Stimulated activated CD4-positive, alpha-beta T cell treated with anti-CD3 and anti-CD28 coated beads, Interleukin-2, amount 100 ng/mL, for 4 hours (primary cell): ENCODE results near the gene PCDHGC5.

Experiments
- DNase-seq: peaks from one replicate; pipeline ENCODE4 v3.0.0-alpha.2; 2020; ENCODE audit warnings: low read depth

Gene PCDHGC5

GRCh38 chr5:141512911-141513626 lies 24.2 kb downstream of the PCDHGC5 start:
- no peak for DNase-seq

GRCh38 chr5:141513627-141514329 lies 24.9 kb downstream of the PCDHGC5 start:
- peak; percentile 80 for DNase-seq

GRCh38 chr5:141514330-141515133 lies 25.7 kb downstream of the PCDHGC5 start:
- no peak for DNase-seq

GRCh38 chr5:141515141-141515540 lies 26.3 kb downstream of the PCDHGC5 start:
- no peak for DNase-seq

GRCh38 chr5:141515946-141516671 lies 27.2 kb downstream of the PCDHGC5 start:
- no peak for DNase-seq

DNA sequence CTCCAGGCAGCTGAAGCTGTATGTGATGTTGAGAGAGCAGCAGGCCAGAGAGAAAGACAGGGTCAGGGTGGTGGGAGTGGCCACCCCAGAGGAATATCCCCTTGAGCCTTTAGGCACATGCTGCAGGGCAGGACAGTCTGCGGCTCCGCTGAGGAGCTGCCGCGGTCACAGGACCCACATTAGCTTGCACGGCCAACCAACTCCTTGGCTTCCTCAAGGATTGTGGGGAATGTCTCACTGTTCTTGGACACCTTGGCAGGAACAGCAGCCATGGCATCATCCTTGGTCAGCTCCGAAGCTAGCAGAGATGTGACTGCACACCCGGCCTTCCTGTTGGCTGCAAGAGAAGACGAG lies 27.8 kb downstream of the PCDHGC5 start:
- no peak for DNase-seq

DNA sequence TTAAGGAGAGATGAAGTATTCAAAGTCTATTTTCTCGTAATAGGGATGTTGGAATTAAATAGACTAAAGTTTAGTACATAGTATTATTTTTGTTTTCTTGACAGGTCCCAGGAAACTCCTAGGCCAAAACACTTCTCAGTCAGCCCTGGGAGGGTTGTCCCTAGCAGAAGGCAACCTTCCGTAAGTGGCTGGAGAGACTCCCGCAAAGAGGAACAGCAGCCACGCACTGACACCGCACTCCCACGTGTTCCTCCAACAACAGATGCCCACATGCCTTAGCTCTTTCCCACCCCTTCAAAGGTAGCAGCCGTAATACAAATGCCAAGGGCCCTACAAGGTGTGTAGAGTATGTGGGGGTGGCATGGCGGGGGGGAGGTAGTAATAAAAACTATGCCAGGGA lies 28.4 kb downstream of the PCDHGC5 start:
- no peak for DNase-seq

- no peak for DNase-seq
Measured at GRCh38 chr5:141517880-141518617, 29.2 kb downstream of the PCDHGC5 start.

GRCh38 chr5:141518618-141519015 lies 29.7 kb downstream of the PCDHGC5 start:
- no peak for DNase-seq

- DNase-seq, result no peak
Measured at GRCh38 chr5:141519605-141520565, 31.0 kb downstream of the PCDHGC5 start.

DNA sequence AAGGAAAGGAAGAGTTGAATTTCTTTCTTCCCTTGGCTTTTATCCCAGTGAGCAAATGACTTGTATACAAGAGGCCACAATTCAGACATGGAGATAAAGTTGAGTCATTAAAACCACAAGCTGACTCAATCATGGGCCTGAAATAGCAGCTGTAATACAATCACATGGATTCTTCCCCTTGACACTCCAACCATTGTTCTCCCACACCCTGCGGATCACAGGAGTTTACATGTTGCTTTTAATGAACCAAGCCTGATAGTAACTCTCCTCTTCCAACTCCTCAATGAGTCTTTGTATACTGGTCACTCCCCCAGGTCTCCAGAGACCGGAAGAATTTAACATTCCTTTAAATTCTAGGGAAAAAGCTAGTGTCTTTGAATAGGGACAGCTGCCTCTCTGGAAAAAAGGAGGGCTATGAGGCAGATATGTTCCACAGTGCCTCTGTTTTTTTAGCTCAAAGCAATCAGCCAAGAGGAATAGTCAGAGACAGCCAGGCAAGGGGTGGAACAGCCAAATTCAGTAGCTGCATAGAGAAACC lies 32.4 kb downstream of the PCDHGC5 start:
- DNase-seq, result no peak

DNA sequence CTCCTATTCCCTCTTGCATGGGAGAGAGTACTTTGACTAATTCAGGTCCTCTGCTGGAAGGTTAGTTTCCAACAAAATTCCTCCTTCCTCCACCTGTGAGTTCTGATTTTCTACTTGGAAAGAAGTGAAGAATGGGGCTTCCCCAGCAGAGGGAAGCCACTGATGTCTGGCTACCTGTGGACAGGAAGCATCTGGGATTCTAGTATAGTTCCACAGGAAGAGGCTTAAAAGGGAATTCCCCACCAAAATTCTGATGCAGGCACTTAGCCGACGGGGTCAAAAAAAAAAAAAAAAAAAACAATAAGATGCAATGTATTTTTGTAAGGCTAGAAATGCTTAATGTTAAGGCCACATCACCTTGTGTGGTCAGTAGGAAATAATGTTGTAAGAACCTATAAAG lies 33.4 kb downstream of the PCDHGC5 start:
- no peak for DNase-seq

DNA sequence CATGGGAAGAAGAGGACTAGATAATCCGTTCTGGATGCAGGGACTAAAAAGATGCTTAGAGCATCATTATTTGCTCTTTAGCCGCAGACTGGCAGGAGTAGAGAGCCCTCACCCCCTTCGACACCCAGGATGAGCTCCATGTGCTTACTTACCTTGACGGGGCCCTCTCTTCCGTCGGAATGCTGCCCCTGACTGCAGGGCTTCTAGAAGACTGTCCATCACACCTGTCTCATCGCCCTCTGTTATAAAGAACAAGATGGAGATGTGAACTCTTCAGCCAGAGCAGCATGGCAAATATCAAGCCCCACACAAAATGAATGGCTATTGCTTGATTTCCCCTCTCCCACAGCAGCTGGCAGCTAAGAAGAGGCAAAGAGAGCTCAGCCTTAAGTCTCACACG lies 35.1 kb downstream of the PCDHGC5 start:
- DNase-seq, result no peak

DNA sequence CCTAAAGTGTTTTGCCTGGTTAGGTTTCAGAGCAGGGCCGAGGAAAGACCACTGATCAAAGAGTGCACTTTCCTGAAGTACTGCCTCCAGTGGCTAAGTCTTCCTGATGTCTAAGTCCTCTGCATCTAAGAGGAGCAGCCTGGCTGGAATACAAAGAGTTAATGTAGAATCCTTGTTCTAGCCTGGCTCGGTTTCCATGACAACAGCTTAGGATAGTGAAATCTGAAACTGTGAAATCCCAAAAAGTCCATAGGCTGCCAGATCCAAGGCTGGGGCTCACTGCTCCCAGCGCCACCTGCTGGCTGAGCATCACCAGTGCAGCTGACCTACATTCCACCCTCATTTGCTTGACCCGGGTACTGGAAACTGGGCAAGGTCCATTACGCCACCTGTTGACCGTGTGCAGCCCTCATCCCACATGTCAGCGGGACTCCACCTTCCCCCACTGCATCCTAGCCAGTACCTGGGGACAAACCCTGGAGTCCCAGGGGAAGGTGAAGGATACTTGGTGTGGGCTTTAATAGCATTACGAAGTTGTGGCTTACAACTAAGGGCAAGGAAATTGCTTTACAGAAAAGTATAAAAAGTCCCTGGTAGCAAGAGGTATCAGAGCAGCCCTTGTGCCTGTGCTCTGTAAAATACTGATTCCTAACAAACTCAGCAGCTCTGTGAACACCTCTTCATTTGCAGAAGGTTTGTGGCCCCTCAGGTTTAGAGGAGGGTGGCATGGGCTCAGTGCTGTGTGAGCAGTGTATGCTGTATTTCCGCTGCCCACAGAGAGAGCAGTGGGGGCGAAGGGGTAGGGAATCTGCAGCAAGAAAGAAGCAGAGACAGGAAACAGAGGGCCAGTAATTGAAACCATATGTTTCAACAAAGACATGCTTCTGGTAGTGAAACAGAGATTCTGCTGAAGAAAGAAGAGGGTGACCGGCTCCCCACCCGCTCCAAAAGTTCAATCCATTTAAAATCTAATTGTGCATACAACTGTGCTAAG lies 36.0 kb downstream of the PCDHGC5 start:
- peak; percentile 25 for DNase-seq

DNA sequence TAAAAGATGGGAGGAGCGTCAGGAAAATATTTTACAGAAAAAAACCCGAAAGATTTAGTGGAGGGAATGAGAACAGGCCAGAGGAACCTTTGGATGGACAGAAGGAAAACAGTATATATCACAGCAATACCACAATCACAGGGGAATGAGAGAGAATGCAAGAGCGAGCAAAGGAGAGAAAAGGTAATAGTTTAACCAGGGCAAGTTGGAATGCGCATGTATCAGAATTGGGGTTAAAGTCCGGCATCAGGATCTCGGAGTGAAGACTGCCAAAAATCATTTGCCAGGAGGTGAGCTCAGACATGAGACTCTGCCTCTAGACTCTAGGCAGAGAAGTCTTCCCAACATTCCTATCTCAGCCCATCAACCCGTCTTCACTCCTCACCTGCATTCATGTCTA lies 36.8 kb downstream of the PCDHGC5 start:
- DNase-seq, result no peak

DNA sequence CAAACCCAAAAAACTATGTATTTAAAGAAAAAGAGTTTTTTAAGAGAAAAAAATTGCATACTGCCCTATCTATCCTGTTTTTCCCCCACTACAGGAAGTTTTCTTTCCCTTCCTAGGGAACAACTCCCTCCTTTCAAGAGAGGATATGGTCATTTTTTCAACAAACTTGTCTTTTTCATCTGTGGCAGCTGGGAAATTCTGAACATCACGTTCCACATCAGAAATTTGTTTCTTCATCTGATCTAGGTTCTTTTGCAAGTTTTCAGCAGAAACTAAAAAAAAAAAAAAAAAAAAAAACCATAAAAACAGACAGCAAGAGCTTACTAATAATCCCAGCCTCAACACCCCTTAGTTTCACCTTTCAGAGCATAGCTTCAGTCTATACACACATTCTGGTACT lies 38.5 kb downstream of the PCDHGC5 start:
- no peak for DNase-seq

DNA sequence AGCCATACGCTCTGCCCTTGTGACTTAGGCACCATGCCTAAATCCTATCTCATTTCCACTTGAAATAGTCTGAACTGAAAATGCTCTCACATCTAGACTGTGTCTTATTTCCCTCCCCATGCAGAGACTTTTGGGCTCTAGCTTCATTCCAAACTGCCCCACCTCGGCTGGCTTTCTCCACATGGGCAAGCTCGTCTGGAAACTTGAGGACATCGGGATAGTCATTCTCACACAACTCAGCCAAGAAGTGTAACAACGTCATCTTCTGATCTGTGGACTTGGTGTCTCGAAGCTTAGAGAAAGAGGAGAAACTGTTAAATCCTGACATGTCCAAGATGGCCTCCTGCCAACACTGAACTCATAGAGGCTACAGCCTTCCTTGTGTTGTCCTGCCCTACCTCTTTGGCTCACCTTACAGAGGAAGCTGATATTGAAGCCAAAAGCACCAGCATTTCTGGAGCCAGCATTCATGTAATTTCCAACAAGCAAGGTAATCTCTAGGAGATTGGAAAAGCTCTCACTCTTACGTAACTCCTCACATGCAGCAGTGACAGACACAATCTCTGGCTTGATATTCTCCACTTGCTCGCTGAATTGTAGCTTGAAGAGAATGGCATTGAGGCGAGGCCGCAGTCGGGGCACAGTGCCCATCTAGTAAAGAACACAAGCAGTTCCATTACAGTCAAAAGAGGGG lies 39.6 kb downstream of the PCDHGC5 start:
- no peak for DNase-seq

- no peak for DNase-seq
Measured at GRCh38 chr5:141529002-141529401, 40.1 kb downstream of the PCDHGC5 start.
